ENCODE measurements around the gene EIF3A.
"Not testable (repeated sequence)": the region's sequence is repeated elsewhere in the genome, so short reads cannot be mapped to it uniquely, and the experiment has no call there.

Gene EIF3A, protein sequence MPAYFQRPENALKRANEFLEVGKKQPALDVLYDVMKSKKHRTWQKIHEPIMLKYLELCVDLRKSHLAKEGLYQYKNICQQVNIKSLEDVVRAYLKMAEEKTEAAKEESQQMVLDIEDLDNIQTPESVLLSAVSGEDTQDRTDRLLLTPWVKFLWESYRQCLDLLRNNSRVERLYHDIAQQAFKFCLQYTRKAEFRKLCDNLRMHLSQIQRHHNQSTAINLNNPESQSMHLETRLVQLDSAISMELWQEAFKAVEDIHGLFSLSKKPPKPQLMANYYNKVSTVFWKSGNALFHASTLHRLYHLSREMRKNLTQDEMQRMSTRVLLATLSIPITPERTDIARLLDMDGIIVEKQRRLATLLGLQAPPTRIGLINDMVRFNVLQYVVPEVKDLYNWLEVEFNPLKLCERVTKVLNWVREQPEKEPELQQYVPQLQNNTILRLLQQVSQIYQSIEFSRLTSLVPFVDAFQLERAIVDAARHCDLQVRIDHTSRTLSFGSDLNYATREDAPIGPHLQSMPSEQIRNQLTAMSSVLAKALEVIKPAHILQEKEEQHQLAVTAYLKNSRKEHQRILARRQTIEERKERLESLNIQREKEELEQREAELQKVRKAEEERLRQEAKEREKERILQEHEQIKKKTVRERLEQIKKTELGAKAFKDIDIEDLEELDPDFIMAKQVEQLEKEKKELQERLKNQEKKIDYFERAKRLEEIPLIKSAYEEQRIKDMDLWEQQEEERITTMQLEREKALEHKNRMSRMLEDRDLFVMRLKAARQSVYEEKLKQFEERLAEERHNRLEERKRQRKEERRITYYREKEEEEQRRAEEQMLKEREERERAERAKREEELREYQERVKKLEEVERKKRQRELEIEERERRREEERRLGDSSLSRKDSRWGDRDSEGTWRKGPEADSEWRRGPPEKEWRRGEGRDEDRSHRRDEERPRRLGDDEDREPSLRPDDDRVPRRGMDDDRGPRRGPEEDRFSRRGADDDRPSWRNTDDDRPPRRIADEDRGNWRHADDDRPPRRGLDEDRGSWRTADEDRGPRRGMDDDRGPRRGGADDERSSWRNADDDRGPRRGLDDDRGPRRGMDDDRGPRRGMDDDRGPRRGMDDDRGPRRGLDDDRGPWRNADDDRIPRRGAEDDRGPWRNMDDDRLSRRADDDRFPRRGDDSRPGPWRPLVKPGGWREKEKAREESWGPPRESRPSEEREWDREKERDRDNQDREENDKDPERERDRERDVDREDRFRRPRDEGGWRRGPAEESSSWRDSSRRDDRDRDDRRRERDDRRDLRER (N-terminal part only)

GRCh38 chr10:119080521-119081259 is at the start of gene EIF3A:
TSS of gene EIF3A (minus strand) at chr10:119080817. CDS start at chr10:119080676, 141 bp downstream.
- DNase-seq (ENCODE audit: low spot score), result peak; percentile 94

DNA sequence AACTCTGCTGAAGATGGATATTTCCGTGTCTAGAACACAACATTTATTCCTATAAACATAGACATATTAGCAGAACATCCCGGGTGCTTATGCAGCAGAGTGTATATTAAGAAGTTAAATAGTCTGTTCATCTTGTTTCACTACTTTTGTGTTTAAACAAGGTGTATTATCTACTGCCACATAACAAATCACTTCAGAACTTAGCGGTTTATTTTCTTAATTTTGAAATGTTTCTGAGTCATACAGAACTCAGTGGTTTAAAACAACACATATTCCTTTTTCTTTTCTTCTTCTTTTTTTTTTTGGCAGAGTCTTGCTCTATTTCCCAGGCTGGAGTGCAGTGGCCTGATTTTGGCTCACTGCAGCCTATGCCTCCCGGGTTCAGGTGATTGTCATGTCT is 49.1 kb upstream of the EIF3A start:
- no peak for DNase-seq (ENCODE audit: low spot score)

GRCh38 chr10:119125942-119126341 is 45.3 kb upstream of the EIF3A start:
- no peak for DNase-seq (ENCODE audit: low spot score)

DNA sequence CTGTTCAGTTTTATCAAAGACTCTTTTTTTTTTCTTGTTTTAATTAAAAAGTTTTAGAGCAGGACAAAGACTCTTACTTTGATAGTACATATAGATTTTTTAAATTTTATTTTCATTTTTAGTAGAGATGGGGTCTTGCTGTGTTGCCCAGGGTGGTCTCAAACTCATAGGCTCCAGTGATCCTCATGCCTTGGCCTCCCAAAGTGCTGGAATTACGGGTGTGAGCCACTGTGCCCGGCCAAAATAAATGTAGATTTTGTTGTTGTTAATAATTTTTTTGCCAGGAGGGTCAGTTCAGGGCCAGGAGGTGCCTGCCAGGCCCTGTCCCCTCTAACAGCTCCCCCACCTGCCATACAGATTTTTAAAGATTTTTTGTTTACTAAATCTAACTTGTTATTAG is 40.3 kb upstream of the EIF3A start:
- no peak for DNase-seq (ENCODE audit: low spot score)

DNA sequence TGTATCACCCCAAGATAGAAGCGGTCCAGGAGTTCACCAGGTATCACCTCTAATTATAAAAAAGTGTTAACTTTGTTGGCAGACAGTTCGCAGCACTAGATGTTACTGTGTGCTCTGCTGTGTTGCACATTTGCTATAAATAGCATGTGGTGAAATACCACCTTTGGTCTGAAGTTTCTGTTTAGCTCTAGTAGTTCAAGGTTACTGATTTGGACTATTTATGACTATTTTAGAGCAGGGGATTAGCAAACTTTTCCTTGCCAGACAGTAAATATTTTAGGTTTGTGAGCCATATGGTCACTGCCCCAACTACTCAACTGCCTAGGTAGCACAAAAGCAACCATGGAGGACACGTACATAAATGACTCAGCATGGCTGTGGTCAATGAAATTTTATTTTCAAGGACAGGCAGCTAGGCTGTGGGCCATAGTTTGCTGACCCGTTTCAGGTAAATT is 39.8 kb upstream of the EIF3A start:
- DNase-seq (ENCODE audit: low spot score), result no peak

DNA sequence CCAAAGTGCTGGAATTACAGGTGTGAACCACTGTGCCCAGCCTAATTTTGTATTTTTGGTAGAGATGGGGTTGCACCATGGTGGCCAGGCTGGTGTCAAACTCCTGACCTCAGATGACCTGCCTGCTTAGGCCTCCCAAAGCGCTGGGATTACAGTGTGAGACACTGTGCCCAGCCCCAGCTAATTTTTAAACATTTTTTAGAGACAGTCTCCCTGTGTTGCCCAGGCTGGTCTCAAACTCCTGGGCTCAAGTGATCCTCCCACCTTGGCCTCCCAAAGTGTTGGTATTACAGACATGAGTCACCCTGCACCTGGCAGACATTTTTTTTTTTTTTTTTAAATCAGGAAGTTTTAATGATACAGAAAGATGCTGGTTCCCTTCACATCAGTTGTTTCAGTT is 38.8 kb upstream of the EIF3A start:
- no peak for DNase-seq (ENCODE audit: low spot score)

DNA sequence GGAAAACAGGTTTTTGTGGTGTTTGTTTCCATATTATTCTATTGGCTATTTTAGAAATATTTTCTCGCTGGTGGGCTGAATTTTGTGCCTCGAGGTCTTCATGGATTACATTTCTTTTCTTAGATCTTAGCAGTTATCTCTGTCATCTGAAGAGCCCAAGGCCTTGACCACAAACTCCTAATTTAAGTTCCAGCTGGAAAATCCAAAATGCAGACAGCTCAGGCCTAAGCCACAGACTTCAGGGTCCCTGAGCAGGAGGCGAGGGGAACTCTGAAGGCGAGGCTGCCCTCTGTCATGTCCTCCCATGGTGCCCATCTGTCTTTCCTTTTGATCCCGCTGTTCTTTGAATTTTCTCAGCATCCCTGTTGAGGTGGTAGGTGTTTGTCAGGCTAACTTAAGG is 37.6 kb upstream of the EIF3A start:
- DNase-seq (ENCODE audit: low spot score), result no peak

DNA sequence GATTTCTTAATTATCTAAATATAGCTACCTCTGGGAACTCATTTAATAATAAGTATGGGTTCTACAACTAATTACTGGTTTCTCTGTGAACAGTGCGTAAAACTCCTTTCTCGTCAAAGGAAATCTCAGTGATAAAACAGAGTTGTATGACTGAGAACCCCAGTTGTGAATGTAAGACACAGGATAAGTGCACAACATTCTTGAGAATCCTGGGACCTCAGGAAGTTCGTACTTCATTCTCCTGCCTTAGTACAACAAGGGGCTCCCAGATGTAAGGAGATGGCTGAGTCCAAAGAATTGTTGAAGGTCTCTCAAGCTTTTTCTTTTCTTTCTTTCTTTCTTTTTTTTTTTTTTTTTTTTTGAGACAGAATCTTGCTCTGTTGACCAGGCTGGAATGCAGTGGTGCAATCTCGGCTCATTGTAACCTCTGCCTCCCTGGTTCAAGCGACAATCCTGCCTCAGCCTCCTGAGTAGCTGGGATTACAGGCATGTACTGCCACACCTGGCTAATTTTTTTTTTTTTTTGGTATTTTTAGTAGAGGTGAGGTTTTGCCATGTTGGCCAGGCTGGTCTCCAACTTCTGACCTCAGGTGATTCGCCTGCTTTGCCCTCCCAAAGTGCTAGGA is 35.8 kb upstream of the EIF3A start:
- DNase-seq (ENCODE audit: low spot score), result no peak

DNA sequence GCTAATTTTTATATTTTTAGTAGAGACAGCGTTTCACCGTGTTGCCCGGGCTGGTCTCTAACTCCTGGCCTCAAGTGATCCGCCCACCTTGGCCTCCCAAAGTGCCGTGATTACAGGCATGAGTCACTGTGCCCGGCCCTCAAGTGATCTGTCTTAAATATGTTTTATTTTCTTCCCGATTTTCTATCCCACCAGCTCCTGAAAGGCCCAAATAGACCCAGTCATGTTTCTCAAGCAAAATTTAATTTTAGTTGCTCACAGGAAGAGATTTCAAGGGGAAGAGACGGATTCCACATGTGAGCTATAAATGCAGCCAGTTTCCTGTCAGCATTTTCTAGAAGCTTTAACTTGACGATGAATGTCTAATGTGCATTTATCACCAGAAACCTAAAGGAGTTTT is 35.3 kb upstream of the EIF3A start:
- no peak for DNase-seq (ENCODE audit: low spot score)

DNA sequence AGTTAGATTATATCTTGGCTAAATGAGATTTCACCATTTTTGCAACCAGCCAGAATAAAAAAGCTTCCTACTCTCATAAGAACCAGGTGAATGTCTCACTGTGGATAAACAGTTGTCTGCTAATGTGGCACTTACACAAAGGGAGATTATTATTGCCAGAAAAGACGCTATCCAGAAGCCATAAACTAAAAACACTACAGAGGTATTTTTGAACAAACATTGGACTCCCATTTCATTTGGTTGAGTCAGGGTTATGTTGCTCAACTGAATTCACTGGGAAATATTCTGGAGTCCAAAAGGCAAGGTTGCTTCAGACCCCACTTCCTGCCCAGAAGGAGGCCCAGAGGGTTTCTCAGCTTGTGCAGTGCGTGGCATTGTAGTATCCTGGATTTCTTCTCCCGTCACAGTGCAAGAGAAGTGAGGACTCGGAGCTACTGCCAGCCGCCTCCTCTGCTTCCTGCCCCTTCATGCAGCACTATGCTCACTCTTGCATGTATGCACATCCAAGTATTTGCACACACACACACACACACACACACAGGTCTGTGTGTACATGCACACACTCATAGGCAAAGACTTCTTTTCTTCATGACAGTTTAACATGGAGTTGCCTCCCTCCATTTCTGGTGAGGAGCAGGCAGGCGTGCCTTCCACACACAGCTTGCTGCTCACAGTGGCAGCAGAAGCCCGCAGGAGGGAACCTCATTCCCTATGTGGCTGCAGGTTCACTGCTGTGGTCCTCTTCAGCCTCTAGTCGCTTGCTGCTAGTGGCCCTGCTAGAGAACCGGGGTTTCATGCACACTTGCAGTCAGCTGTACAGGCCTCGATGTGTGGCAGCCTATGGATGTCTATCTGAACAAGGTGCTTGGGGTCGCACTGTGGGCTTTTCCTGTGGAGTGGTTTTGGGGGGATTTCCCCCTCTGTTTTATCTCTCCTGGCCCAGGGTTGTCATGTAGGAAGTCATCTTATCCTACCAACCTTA is 33.4 kb upstream of the EIF3A start:
- no peak for DNase-seq (ENCODE audit: low spot score)

GRCh38 chr10:119112056-119112455 is 31.4 kb upstream of the EIF3A start:
- DNase-seq (ENCODE audit: low spot score), result no peak

- DNase-seq (ENCODE audit: low spot score), result not testable (repeated sequence)
Measured at GRCh38 chr10:119107771-119108170, 27.2 kb upstream of the EIF3A start.

- not testable (repeated sequence) for DNase-seq (ENCODE audit: low spot score)
Measured at GRCh38 chr10:119107106-119107505, 26.5 kb upstream of the EIF3A start.

DNA sequence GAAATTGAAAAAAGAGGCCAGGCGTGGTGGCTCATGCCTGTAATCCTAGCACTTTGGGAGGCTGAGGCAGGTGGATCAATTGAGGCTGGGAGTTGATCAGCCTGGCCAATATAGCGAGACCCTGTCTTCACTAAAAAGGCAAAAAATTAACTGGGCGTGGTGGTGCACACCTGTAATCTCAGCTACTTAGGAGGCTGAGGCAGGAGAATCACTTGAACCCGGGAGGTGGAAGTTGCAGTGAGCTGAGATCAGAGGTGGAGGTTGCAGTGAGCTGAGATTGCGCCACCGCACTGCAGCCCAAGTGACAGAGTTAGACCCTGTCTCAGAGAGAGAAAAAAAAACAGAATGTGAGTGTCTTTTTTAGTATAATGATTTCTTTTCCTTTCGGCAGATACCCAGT is 25.3 kb upstream of the EIF3A start:
- DNase-seq (ENCODE audit: low spot score), result not testable (repeated sequence)

GRCh38 chr10:119105155-119105554 is 24.5 kb upstream of the EIF3A start:
- DNase-seq (ENCODE audit: low spot score), result no peak

DNA sequence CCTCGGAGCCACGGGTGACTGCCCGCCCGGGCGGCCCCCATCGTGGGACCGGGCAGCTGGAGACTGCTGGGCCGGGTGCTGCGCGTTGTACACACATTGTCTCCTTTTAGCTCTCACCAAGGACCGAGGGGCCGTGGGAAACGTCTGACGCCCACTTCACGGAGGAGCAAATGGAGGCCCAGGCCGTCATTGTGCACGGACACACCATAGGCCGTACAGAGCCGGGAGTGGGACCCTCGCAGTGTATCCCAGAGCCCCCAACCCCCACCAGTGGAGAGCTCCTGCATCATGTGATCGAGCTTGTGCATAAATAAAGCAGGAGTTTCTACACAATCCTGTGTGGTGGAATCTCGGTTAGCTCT is 24.0 kb upstream of the EIF3A start:
- no peak for DNase-seq (ENCODE audit: low spot score)

DNA sequence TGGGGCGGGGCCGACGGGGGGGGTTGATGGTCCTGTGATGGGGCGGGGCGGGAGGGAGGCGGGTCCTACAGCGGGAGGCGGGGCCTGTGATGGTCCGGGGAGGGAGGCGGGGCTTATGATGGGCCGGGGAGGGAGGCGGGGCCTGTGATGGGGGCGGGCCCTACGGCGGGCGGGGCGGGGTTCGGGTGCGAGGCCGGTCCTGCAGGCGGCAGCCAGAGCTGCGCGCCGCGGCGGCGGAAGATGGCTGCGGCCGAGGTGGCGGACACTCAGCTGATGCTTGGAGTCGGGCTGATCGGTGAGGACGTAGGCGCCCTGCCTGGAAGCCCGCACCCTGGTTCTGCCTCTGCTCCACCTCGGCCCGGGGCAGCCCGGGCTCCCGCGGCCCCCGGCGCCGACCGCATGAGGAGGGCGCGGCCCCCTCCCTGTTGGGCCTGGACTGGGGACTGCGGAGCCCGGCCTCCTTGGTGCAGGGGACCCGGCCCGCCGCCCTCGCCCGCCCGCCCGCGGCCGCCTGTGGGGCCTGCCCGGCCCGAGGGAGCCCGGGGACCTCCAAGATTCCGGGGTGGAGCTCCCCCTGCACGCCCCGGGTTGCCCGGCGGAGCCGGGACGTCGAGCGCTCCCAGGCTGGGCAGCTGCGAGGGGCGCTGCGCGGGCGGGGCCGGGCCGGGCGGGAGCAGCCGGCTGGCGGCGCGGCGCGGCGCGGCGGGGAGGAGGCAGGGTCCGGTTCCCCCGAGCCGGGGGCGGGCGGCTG is 23.5 kb upstream of the EIF3A start, which contains the start of gene DENND10:
TSS of gene DENND10 (plus strand) at position 211 of the 751 bp plus-strand sequence. CDS start at position 241, 30 bp downstream.
- DNase-seq (ENCODE audit: low spot score), result peak; percentile 76

GRCh38 chr10:119103241-119103902 is 22.8 kb upstream of the EIF3A start:
- DNase-seq (ENCODE audit: low spot score), result no peak

Data from hematopoietic multipotent progenitor cell treated with erythropoietin and hydrocortisone succinate and interleukin-3 and kit ligand, for 17 days (in vitro differentiated cells).